ENCODE measurements around the gene SMARCC1. TPM values are rescaled to one million over a fixed set of nuclear protein-coding genes. Genes with fewer than 3 reads are reported as not detected.
"Not testable (repeated sequence)": the region's sequence is repeated elsewhere in the genome, so short reads cannot be mapped to it uniquely, and the experiment has no call there.

The SMARCC1 gene
- total RNA-seq, 2 donors from 2014 or later, result 72.6 to 90.2 TPM

DNA sequence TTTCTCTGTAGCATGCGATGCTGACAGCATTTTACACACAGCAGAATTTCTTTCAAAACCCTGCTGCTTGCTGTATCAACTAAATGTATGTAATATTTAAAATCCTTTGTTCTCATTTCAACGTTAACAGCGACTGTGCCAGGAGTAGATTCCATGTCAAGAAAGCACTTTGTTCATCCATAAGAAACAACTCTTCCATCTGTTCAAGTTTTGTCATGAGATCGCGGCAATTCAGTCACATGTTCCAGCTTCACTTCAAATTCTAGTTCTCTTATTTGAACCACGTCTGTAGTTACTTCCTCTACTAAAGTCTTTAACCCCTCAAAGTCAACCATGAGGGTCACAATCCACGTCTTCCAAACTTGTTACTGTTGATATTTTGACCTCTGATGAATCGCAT is 50.6 kb downstream of the SMARCC1 start:
- H3K27ac ChIP-seq, result no peak overlapping the region
- DNase-seq, result no peak
- peaks cover 14% of the 10 kb centered on the region for H3K36me3 ChIP-seq

GRCh38 chr3:47722859-47723258 is 58.8 kb downstream of the SMARCC1 start:
- TF ChIP-seq, protein P1, sequence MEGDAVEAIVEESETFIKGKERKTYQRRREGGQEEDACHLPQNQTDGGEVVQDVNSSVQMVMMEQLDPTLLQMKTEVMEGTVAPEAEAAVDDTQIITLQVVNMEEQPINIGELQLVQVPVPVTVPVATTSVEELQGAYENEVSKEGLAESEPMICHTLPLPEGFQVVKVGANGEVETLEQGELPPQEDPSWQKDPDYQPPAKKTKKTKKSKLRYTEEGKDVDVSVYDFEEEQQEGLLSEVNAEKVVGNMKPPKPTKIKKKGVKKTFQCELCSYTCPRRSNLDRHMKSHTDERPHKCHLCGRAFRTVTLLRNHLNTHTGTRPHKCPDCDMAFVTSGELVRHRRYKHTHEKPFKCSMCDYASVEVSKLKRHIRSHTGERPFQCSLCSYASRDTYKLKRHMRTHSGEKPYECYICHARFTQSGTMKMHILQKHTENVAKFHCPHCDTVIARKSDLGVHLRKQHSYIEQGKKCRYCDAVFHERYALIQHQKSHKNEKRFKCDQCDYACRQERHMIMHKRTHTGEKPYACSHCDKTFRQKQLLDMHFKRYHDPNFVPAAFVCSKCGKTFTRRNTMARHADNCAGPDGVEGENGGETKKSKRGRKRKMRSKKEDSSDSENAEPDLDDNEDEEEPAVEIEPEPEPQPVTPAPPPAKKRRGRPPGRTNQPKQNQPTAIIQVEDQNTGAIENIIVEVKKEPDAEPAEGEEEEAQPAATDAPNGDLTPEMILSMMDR (IDR thresholded peaks at IDR 0.05), result no peak
- H3K36me3 ChIP-seq, result peaks cover 13% of the 10 kb centered on the region
- H3K4me3 ChIP-seq, result no peak overlapping the region
- H3K27me3 ChIP-seq, result no peaks in the 10 kb centered on the region
- no peak overlapping the region for H3K27ac ChIP-seq
- DNase-seq, result no peak
- H3K9me3 ChIP-seq, result no peaks in the 10 kb centered on the region
- no peak overlapping the region for H3K9ac ChIP-seq (ENCODE audit: low read depth in 2 of 2, low read length in 2 of 2)
- intact Hi-C loops (cut with DNase I), result no loop called here
- no peaks in the 10 kb centered on the region for H3K4me1 ChIP-seq

More for the DNA sequence above, 50.6 kb downstream of the SMARCC1 start:
- Histone ChIP-seq H3K4me1 (no peaks in the 10 kb centered on the region), H3K4me3 (no peak overlapping the region), H3K9me3 (no peaks in the 10 kb centered on the region), H3K27me3 (no peaks in the 10 kb centered on the region), H3K9ac (ENCODE audit: low read depth in 2 of 2, low read length in 2 of 2) (no peak overlapping the region)
- intact Hi-C loops (cut with DNase I), result no loop called here
- TF ChIP-seq, protein P1 (IDR thresholded peaks at IDR 0.05), result no peak

- H3K4me1 ChIP-seq; intact Hi-C loops (cut with DNase I); H3K4me3 ChIP-seq; H3K9me3 ChIP-seq; H3K9ac ChIP-seq (ENCODE audit: low read depth in 2 of 2, low read length in 2 of 2); DNase-seq; H3K27me3 ChIP-seq; H3K27ac ChIP-seq: not testable (repeated sequence)
- H3K36me3 ChIP-seq, result peaks cover 16% of the 10 kb centered on the region
Observed at GRCh38 chr3:47717448-47717847, 64.2 kb downstream of the SMARCC1 start.

DNA sequence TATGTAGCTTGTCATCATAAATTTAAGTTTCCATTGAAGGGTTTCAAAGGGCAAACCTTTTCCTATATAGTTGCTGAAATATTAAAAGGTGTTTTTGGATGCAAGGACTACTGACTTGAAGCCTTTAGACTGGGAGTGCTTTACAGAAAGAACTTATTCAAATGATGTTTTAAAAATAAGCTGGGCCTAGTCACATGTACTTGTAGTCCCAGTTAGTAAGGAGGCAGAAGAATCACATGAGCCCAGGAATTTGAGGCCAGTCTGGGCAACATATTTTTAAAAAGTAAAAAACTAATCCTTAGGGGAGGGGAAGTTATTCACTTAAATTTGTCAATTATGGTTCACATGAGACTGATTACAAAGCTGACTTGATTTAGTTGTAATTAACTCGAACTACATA is 65.0 kb downstream of the SMARCC1 start:
- no peak overlapping the region for H3K27ac ChIP-seq
- no peaks in the 10 kb centered on the region for H3K4me1 ChIP-seq
- H3K4me3 ChIP-seq, result no peak overlapping the region
- no peak overlapping the region for H3K9ac ChIP-seq (ENCODE audit: low read depth in 2 of 2, low read length in 2 of 2)
- intact Hi-C loops (cut with DNase I), result no loop called here
- peaks cover 16% of the 10 kb centered on the region for H3K36me3 ChIP-seq
- TF ChIP-seq, protein P1 (IDR thresholded peaks at IDR 0.05), result no peak
- DNase-seq, result no peak
- no peaks in the 10 kb centered on the region for H3K27me3 ChIP-seq
- no peaks in the 10 kb centered on the region for H3K9me3 ChIP-seq

DNA sequence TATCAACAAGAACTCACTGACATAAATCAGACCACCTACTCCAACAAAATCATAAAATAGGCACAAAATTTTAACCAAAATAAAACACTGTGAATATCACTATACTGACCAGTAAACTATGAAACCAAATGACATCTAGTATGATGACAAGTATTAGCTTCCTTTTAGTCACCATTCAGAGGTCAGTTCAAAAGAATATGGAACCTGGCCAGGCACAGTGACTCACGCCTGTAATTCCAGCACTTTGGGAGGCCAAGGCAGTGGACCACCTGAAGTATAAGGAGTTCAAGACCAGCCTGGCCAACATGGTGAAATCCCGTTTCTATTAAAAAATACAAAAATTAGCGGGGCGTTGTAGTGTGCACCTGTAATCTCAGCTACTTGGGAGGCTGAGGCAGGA is 65.8 kb downstream of the SMARCC1 start:
- no peak overlapping the region for H3K4me3 ChIP-seq
- intact Hi-C loops (cut with DNase I), result no loop called here

DNA sequence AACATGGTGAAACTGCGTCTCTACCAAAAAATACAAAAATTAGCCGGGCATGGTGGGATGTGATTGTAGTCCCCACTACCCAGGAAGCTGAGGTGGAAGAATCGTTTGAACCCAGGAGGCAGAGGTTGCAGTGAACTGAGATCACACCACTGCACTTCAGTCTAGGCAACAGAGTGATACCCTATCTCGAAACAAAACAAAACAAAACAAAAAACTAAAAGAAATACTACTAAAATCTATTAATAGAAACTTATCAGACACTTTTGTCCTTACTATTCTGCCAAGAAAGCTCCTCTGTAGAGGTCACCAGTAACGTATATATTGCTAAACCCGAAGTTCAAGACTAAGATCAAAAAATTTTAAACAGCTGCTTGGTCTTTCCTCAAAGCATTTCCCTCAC is 67.1 kb downstream of the SMARCC1 start:
- Histone ChIP-seq H3K27me3 (no peaks in the 10 kb centered on the region), H3K9me3 (no peaks in the 10 kb centered on the region), H3K9ac (ENCODE audit: low read depth in 2 of 2, low read length in 2 of 2) (no peak overlapping the region), H3K4me3 (no peak overlapping the region), H3K27ac (no peak overlapping the region), H3K4me1 (no peaks in the 10 kb centered on the region), H3K36me3 (peaks cover 13% of the 10 kb centered on the region)
- intact Hi-C loops (cut with DNase I), result no loop called here
- DNase-seq, result no peak
- TF ChIP-seq, protein P1 (IDR thresholded peaks at IDR 0.05), result no peak

More for the DNA sequence above, 65.8 kb downstream of the SMARCC1 start:
- no peak overlapping the region for H3K27ac ChIP-seq
- no peaks in the 10 kb centered on the region for H3K4me1 ChIP-seq
- H3K9ac ChIP-seq (ENCODE audit: low read depth in 2 of 2, low read length in 2 of 2), result no peak overlapping the region
- DNase-seq, result no peak
- no peaks in the 10 kb centered on the region for H3K27me3 ChIP-seq
- TF ChIP-seq, protein P1 (IDR thresholded peaks at IDR 0.05), result no peak
- no peaks in the 10 kb centered on the region for H3K9me3 ChIP-seq
- peaks cover 16% of the 10 kb centered on the region for H3K36me3 ChIP-seq

Measured in colonic mucosa (tissue), 4 donors.